ENCODE results near the gene PTPRD. TPM values are rescaled to one million over a fixed set of nuclear protein-coding genes. Genes with fewer than 3 reads are reported as not detected.

Gene PTPRD
- total RNA-seq, 1 experiment from 2014 or later = 69.6 TPM

GRCh38 chr9:9917400-9917799, 695.4 kb downstream of the PTPRD start:
- H3K27me3 Mint-ChIP-seq (ENCODE audit: low read depth) = no peaks in the 10 kb centered on the region
- CTCF ChIA-PET = interaction anchor here (1.0 to 1.4 kb wide), 2 partner anchors 25 to 39 kb away, joined by 3 read pairs; no protein-coding TSS in a partner anchor

More at GRCh38 chr9:9917400-9917799, 695.4 kb downstream of the PTPRD start:
- peaks cover 23% of the 10 kb centered on the region for H3K9me3 Mint-ChIP-seq
- TF ChIP-seq KAT7 (CRISPR knock-in tag; IDR thresholded peaks at IDR 0.05; ENCODE audit: borderline replicate concordance) (no peak), USF1 (CRISPR knock-in tag; IDR thresholded peaks at IDR 0.05) (no peak), IRF2 (CRISPR knock-in tag; IDR thresholded peaks at IDR 0.05; ENCODE audit: borderline replicate concordance, low read depth) (no peak), ZNF121 (CRISPR knock-in tag; IDR thresholded peaks at IDR 0.05) (no peak), ATF1 (CRISPR knock-in tag; IDR thresholded peaks at IDR 0.05) (no peak), MLX (CRISPR knock-in tag; IDR thresholded peaks at IDR 0.05) (no peak), E2F1 (CRISPR knock-in tag; IDR thresholded peaks at IDR 0.05) (no peak), ATF3 (CRISPR knock-in tag; conservative IDR thresholded peaks at IDR 0.05) (no peak), SP1 (CRISPR knock-in tag; conservative IDR thresholded peaks at IDR 0.05) (no peak), EMX1 (CRISPR knock-in tag; IDR thresholded peaks at IDR 0.05) (no peak), HMGXB4 (CRISPR knock-in tag; IDR thresholded peaks at IDR 0.05) (no peak), TP53 (CRISPR knock-in tag; IDR thresholded peaks at IDR 0.05) (no peak), GTF2I (CRISPR knock-in tag; conservative IDR thresholded peaks at IDR 0.05) (no peak), PREB (CRISPR knock-in tag; IDR thresholded peaks at IDR 0.05; ENCODE audit: borderline replicate concordance) (no peak), ZNF219 (CRISPR knock-in tag; IDR thresholded peaks at IDR 0.05; ENCODE audit: borderline replicate concordance) (no peak), USF2 (CRISPR knock-in tag; IDR thresholded peaks at IDR 0.05) (no peak), ZMAT4 (CRISPR knock-in tag; IDR thresholded peaks at IDR 0.05) (no peak), MYBL2 (CRISPR knock-in tag; IDR thresholded peaks at IDR 0.05) (no peak), CTCF (IDR thresholded peaks at IDR 0.05) (no peak)
- no peak overlapping the region for H3K27ac Mint-ChIP-seq
- H3K36me3 Mint-ChIP-seq = peaks cover 8% of the 10 kb centered on the region; the same call in 1 of the 2 replicates
- H3K4me3 Mint-ChIP-seq = no peak overlapping the region
- no peak for ATAC-seq
- peaks cover 17% of the 10 kb centered on the region for H3K4me1 Mint-ChIP-seq
- no peak for DNase-seq (ENCODE audit: low spot score)
- POLR2A ChIA-PET = no interaction called here
